ENCODE results near the gene ATP12A. TPM values are rescaled to one million over a fixed set of nuclear protein-coding genes. Genes with fewer than 3 reads are reported as not detected.
A peak's percentile ranks its signal among the peaks of the same experiment; 100 is the strongest.

Gene ATP12A
- total RNA-seq, 2 experiments from 2014 or later, result 4.4 TPM

DNA sequence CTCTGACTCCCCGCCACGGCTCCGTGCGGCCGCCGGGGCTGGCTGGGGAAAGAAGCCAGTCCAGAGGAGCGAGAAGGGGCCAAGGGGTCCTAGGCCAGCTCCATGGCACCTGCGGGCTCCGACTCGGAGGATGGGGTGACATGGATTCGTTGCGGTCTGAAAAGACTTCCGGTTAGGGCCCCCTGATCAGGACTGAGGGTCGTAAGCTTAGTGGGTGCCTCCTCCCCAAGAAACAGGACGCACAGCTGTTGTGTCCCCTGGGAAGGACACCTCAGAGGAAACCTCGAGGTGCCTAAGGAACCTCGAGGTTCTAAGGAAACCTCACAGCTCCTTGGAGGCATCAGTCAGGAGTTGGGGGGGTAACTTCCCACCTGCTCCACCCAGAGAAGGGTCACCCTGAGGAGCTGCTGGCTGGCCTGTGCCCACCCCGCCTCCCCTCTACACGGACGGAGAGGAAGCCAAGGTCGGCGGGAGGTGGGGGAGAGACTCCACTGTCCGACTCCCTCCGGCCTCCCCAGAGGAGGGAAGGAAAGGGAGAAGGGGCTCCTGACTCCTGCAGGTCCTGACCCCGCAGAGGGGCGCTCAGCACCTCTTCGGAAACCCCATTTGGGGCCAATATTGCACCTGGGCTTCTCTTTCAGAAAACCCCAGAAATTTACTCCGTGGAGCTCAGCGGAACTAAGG, 855 bp downstream of the ATP12A start:
- DNase-seq (no peak), ATAC-seq (no peak)
- Mint-ChIP-seq H3K4me1 (ENCODE audit: low read depth) (peaks cover 37% of the 10 kb centered on the region), H3K27me3 (peaks cover 43% of the 10 kb centered on the region), H3K27ac (no peak overlapping the region), H3K4me3 (peak overlapping the region; percentile 14), H3K9me3 (no peaks in the 10 kb centered on the region), H3K36me3 (ENCODE audit: low read depth) (no peaks in the 10 kb centered on the region)
- no peak for TF ChIP-seq CTCF (IDR thresholded peaks at IDR 0.05)
- CTCF ChIA-PET, result interaction anchor here (0.9 to 8.5 kb wide), 5 partner anchors 9 to 75 kb away, joined by 3 to 57 read pairs (median 5); no protein-coding TSS in a partner anchor
- POLR2A ChIA-PET, result no interaction called here
- intact Hi-C loops (cut with micrococcal nuclease), result no loop called here

DNA sequence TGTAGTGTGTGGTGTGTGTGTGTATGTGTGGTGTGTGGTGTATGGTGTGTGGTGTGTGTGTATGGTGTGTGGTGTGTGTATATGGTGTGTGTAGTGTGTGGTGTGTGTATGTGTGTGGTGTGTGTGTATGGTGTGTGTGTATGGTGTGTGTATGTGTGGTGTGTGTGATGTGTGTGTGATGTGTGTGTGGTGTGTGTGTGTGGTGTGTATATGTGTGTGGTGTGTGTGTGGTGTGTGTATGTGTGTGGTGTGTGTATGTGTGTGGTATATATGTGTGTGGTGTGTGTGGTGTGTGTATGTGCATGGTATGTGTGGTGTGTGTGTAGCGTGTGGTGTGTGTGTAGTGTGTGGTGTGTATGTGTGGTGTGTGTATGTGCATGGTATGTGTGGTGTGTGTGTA, 1.7 kb downstream of the ATP12A start:
- intact Hi-C loops (cut with micrococcal nuclease), result no loop called here
- ChIA-PET POLR2A (no interaction called here), CTCF (interaction anchor here (1.2 to 8.5 kb wide), 3 partner anchors 9 to 76 kb away, joined by 5 to 57 read pairs (median 10); no protein-coding TSS in a partner anchor)
- Mint-ChIP-seq H3K27me3 (peaks cover 40% of the 10 kb centered on the region), H3K36me3 (ENCODE audit: low read depth) (no peaks in the 10 kb centered on the region), H3K27ac (no peak overlapping the region), H3K4me1 (ENCODE audit: low read depth) (peaks cover 37% of the 10 kb centered on the region), H3K9me3 (no peaks in the 10 kb centered on the region), H3K4me3 (peak overlapping the region; percentile 4)
- no peak for TF ChIP-seq CTCF (IDR thresholded peaks at IDR 0.05)
- ATAC-seq, result no peak
- no peak for DNase-seq

DNA sequence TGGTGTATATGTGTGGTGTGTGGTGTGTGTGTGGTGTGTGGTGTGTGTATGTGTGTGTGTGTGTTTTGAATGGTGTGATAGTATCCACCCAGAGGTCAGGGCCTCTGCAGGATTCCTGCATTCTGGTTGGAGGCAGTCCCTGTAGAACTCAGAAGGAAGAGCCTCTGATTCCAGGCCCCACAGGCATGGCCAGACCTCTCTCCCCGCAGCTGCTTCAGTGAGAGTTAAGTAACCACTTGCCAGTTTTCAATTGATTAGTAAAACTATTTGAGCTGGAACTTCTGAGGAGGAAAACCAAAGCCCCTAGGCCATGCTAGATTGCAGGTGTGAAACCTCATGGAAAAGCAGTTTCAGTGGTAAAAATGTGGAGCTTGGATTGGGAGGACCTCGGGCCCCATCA, 2.1 kb downstream of the ATP12A start:
- no peak overlapping the region for H3K27ac Mint-ChIP-seq
- ATAC-seq (no peak), DNase-seq (no peak)
- no peak for TF ChIP-seq CTCF (IDR thresholded peaks at IDR 0.05)
- no peaks in the 10 kb centered on the region for H3K36me3 Mint-ChIP-seq (ENCODE audit: low read depth)
- ChIA-PET POLR2A (no interaction called here), CTCF (interaction anchor here (1.1 to 8.5 kb wide), 6 partner anchors 9 to 101 kb away, joined by 3 to 57 read pairs (median 11); no protein-coding TSS in a partner anchor)
- H3K27me3 Mint-ChIP-seq, result peaks cover 39% of the 10 kb centered on the region
- intact Hi-C loops (cut with micrococcal nuclease), result no loop called here
- peak overlapping the region; percentile 4 for H3K4me3 Mint-ChIP-seq
- no peaks in the 10 kb centered on the region for H3K9me3 Mint-ChIP-seq
- H3K4me1 Mint-ChIP-seq (ENCODE audit: low read depth), result peaks cover 37% of the 10 kb centered on the region

- intact Hi-C loops (cut with micrococcal nuclease), result no loop called here
- Mint-ChIP-seq H3K27ac (no peak overlapping the region), H3K27me3 (peaks cover 35% of the 10 kb centered on the region), H3K9me3 (no peaks in the 10 kb centered on the region), H3K4me1 (ENCODE audit: low read depth) (peaks cover 37% of the 10 kb centered on the region), H3K4me3 (no peak overlapping the region), H3K36me3 (ENCODE audit: low read depth) (no peaks in the 10 kb centered on the region)
- no peak for TF ChIP-seq CTCF (IDR thresholded peaks at IDR 0.05)
- ATAC-seq (no peak), DNase-seq (no peak)
- ChIA-PET CTCF (interaction anchor here (0.7 to 8.5 kb wide), 14 partner anchors 9 to 102 kb away, joined by 3 to 57 read pairs (median 4); no protein-coding TSS in a partner anchor), POLR2A (interaction anchor here (0.7 kb wide), 1 partner anchor 142 kb away, joined by 3 read pairs; no protein-coding TSS in a partner anchor)
Measured at GRCh38 chr13:24683351-24683750, 3.1 kb downstream of the ATP12A start.
